HG03521 (cell line): ENCODE measurements around the gene IGFL4.

Experiments
- ATAC-seq: cut with Tn5 transposase; IDR thresholded peaks from one replicate; pipeline ENCODE4 v1.9.1; 2021; ENCODE audit warnings: mild to moderate bottlenecking, moderate library complexity; ENCODE audit not compliant: unreplicated experiment

IGFL4 gene

GRCh38 chr19:45995715-45996385 is 45.0 kb downstream of the IGFL4 start:
- no peak for ATAC-seq

- peak; percentile 93 for ATAC-seq
Observed at GRCh38 chr19:45994998-45995714, 45.6 kb downstream of the IGFL4 start, which contains the start of gene CCDC61. CCDC61 (plus strand) TSS chr19:45995467; CDS start chr19:46003019, 7,552 bp downstream.

- peak; percentile 4 for ATAC-seq
Observed at GRCh38 chr19:45994456-45994997, 46.3 kb downstream of the IGFL4 start.

GRCh38 chr19:45990113-45990728 is 50.6 kb downstream of the IGFL4 start:
- no peak for ATAC-seq
